ENCODE results near the gene IL1RL2.

The IL1RL2 gene

GRCh38 chr2:102172745-102173144 is 14.1 kb upstream of the IL1RL2 start:
- no peaks in the 10 kb centered on the region for H3K9me3 ChIP-seq
- peaks cover 64 to 83% (median 82%) of the 10 kb centered on the region in 3 donors for H3K36me3 ChIP-seq
- H3K4me1 ChIP-seq, result no peaks in the 10 kb centered on the region
- no peak for DNase-seq
- intact Hi-C loops (cut with DNase I; ENCODE audit: low total_unique reads), result loop anchor here (10.0 kb wide), 1 partner anchor 72 kb away; no protein-coding TSS in a partner anchor
- H3K27ac ChIP-seq, result no peak overlapping the region
- H3K4me3 ChIP-seq, result no peak overlapping the region
- TF ChIP-seq, protein P1, sequence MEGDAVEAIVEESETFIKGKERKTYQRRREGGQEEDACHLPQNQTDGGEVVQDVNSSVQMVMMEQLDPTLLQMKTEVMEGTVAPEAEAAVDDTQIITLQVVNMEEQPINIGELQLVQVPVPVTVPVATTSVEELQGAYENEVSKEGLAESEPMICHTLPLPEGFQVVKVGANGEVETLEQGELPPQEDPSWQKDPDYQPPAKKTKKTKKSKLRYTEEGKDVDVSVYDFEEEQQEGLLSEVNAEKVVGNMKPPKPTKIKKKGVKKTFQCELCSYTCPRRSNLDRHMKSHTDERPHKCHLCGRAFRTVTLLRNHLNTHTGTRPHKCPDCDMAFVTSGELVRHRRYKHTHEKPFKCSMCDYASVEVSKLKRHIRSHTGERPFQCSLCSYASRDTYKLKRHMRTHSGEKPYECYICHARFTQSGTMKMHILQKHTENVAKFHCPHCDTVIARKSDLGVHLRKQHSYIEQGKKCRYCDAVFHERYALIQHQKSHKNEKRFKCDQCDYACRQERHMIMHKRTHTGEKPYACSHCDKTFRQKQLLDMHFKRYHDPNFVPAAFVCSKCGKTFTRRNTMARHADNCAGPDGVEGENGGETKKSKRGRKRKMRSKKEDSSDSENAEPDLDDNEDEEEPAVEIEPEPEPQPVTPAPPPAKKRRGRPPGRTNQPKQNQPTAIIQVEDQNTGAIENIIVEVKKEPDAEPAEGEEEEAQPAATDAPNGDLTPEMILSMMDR (IDR thresholded peaks at IDR 0.05), result no peak
- no peaks in the 10 kb centered on the region for H3K27me3 ChIP-seq

GRCh38 chr2:102176172-102176571 is 10.7 kb upstream of the IL1RL2 start:
- no peaks in the 10 kb centered on the region for H3K27me3 ChIP-seq
- no peak for DNase-seq
- H3K4me3 ChIP-seq, result no peak overlapping the region
- intact Hi-C loops (cut with DNase I; ENCODE audit: low total_unique reads), result loop anchor here (10.0 kb wide), 1 partner anchor 69 kb away; no protein-coding TSS in a partner anchor
- H3K36me3 ChIP-seq, result peaks cover 53 to 66% (median 57%) of the 10 kb centered on the region in 3 donors
- H3K9me3 ChIP-seq, result no peaks in the 10 kb centered on the region
- H3K4me1 ChIP-seq, result no peaks in the 10 kb centered on the region
- H3K27ac ChIP-seq, result no peak overlapping the region
- TF ChIP-seq, protein P1 (IDR thresholded peaks at IDR 0.05), result no peak

DNA sequence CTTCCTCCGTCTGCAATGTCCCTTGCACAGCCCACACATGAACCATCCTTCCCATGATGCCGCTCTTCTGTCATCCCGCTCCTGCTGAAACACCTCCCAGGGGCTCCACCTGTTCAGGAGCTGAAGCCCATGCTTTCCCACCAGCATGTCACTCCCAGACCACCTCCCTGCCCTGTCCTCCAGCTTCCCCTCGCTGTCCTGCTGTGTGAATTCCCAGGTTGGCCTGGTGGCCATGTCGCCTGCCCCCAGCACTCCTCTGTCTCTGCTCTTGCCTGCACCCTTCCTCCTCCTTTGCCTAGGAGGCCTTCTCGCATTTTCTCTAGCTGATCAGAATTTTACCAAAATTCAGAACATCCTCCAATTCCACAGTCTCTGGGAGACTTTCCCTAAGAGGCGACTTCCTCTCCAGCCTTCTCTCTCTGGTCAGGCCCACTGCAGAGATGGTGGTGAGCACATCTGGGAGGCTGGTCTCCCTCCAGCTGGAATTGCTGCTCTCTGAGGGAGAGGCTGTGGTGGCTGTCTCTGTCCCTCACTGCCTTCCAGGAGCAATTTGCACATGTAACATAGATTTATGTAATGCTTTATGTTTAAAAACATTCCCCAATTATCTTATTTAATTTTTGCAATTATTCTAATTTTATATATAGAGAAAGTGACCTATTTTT is 8.9 kb upstream of the IL1RL2 start:
- no peaks in the 10 kb centered on the region for H3K4me1 ChIP-seq
- peaks cover 41 to 50% (median 44%) of the 10 kb centered on the region in 3 donors for H3K36me3 ChIP-seq
- no peaks in the 10 kb centered on the region for H3K9me3 ChIP-seq
- no peak overlapping the region for H3K27ac ChIP-seq
- TF ChIP-seq, protein P1 (IDR thresholded peaks at IDR 0.05), result no peak
- DNase-seq, result no peak
- no peaks in the 10 kb centered on the region for H3K27me3 ChIP-seq
- no peak overlapping the region for H3K4me3 ChIP-seq
- intact Hi-C loops (cut with DNase I; ENCODE audit: low total_unique reads), result loop anchor here (10.0 kb wide), 1 partner anchor 67 kb away; no protein-coding TSS in a partner anchor

DNA sequence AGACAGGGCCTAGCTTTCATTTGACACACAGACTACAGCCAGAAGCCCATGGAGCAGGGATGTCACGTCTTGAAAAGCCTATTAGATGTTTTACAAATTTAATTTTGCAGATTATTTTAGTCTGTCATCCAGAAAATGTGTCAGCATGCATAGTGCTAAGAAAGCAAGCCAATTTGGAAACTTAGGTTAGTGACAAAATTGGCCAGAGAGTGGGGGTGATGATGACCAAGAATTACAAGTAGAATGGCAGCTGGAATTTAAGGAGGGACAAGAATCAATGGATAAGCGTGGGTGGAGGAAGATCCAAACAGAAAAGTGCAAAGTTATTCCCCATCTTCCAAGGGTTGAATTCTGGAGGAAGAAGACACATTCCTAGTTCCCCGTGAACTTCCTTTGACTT is 7.8 kb upstream of the IL1RL2 start:
- Histone ChIP-seq H3K27ac (no peak overlapping the region), H3K9me3 (no peaks in the 10 kb centered on the region), H3K36me3 (peaks cover 30 to 39% (median 34%) of the 10 kb centered on the region in 3 donors), H3K4me3 (no peak overlapping the region), H3K27me3 (no peaks in the 10 kb centered on the region), H3K4me1 (no peaks in the 10 kb centered on the region)
- TF ChIP-seq, protein P1 (IDR thresholded peaks at IDR 0.05), result no peak
- DNase-seq, result no peak
- intact Hi-C loops (cut with DNase I; ENCODE audit: low total_unique reads), result loop anchor here (10.0 kb wide), 1 partner anchor 66 kb away; no protein-coding TSS in a partner anchor

GRCh38 chr2:102179788-102180686 is 6.8 kb upstream of the IL1RL2 start:
- no peak for DNase-seq
- intact Hi-C loops (cut with DNase I; ENCODE audit: low total_unique reads), result loop anchor here (10.0 kb wide), 1 partner anchor 65 kb away; no protein-coding TSS in a partner anchor
- no peaks in the 10 kb centered on the region for H3K4me1 ChIP-seq
- no peaks in the 10 kb centered on the region for H3K9me3 ChIP-seq
- H3K27me3 ChIP-seq, result no peaks in the 10 kb centered on the region
- H3K4me3 ChIP-seq, result no peak overlapping the region
- TF ChIP-seq, protein P1 (IDR thresholded peaks at IDR 0.05), result no peak
- H3K27ac ChIP-seq, result no peak overlapping the region
- H3K36me3 ChIP-seq, result peaks cover 27 to 32% (median 29%) of the 10 kb centered on the region in 3 donors

All from tibial artery (tissue), 4 donors.